Choroid plexus epithelial cell (primary cell): Measurements from ENCODE around the gene MTARC1.

Source experiments
- DNase-seq: peaks from one replicate; pipeline ENCODE4 v3.0.0-alpha.2; 2010; ENCODE audit warnings: low read depth
- H3K4me3 ChIP-seq: 2 replicates; pipeline ENCODE4 v1.5.1; 2011; ENCODE audit warnings: low read depth, mild to moderate bottlenecking, control low read depth, low read length, moderate library complexity
- TF ChIP-seq, protein P1 (sequence below): conservative IDR thresholded peaks from 2 replicates; pipeline ENCODE4 v1.5.1; 2011; ENCODE audit warnings: low read depth, mild to moderate bottlenecking, control low read depth, inconsistent platforms, low read length, moderate library complexity

MTARC1 gene

DNA sequence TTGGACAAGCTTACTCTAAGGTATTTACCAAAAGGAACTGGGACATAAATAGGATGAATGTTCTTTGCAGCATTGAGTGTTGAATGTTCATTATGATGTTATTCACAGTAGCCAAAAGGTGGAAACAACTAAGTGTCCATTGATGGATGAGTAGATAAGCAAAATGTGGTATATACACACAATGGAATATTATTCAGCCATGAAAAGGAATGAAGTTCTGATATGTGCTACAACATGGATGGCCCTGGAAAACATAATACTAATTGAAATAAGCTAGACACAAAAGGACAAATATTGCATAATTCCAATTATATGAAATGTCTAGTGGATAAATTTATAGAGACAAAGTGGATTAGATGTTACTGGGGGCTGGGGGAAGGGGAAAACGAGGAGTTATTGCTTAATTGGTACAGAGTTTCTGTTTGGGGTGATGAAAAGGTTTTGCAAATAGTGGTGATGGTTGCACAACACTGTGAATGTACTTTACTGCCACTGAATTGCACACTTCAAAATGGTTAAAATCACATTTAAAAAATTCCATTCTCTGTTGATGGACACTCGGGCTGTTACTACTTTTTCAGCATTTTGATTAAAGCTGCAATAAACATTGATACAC, 2.9 kb downstream of the MTARC1 start:
- no peak overlapping the region for H3K4me3 ChIP-seq
- DNase-seq: peak; percentile 38
- TF ChIP-seq, protein P1, sequence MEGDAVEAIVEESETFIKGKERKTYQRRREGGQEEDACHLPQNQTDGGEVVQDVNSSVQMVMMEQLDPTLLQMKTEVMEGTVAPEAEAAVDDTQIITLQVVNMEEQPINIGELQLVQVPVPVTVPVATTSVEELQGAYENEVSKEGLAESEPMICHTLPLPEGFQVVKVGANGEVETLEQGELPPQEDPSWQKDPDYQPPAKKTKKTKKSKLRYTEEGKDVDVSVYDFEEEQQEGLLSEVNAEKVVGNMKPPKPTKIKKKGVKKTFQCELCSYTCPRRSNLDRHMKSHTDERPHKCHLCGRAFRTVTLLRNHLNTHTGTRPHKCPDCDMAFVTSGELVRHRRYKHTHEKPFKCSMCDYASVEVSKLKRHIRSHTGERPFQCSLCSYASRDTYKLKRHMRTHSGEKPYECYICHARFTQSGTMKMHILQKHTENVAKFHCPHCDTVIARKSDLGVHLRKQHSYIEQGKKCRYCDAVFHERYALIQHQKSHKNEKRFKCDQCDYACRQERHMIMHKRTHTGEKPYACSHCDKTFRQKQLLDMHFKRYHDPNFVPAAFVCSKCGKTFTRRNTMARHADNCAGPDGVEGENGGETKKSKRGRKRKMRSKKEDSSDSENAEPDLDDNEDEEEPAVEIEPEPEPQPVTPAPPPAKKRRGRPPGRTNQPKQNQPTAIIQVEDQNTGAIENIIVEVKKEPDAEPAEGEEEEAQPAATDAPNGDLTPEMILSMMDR: no peak

DNA sequence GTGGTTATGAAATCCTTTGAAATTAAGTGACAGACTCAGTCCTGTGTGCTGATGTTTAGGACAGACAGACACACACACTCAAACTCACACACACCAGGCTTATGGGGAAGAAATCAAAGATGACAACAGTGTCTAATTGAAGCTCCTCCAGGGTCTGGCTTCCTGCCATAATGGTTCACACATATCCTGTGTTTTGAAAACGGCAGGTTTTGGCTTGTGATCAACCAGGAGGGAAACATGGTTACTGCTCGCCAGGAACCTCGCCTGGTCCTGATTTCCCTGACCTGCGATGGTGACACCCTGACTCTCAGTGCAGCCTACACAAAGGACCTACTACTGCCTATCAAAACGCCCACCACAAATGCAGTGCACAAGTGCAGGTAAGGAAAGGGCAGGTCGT, 4.6 kb downstream of the MTARC1 start:
- DNase-seq: peak; percentile 27
- TF ChIP-seq, protein P1: no peak
- H3K4me3 ChIP-seq: no peak overlapping the region

DNA sequence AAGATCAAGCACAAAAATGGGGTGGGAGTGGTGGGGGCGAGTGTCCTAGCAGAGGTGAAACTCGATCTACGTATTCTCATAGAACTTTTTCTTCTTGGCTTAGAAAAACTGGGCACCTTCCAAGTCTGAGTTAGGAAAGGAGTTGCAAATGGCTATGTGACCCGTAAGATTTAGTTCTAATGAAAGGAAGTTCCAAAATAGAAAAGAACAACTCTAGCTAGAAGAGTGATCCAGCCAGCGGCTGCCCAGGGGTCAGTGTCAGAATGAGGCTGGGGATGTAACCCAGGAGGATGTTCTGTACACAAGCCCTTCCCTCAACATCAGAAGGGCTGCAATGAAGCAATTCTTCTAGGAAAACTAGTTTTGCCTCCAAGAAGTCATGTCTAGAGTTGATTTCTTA, 5.2 kb downstream of the MTARC1 start:
- TF ChIP-seq, protein P1: no peak
- H3K4me3 ChIP-seq: no peak overlapping the region
- peak; percentile 59 for DNase-seq

DNA sequence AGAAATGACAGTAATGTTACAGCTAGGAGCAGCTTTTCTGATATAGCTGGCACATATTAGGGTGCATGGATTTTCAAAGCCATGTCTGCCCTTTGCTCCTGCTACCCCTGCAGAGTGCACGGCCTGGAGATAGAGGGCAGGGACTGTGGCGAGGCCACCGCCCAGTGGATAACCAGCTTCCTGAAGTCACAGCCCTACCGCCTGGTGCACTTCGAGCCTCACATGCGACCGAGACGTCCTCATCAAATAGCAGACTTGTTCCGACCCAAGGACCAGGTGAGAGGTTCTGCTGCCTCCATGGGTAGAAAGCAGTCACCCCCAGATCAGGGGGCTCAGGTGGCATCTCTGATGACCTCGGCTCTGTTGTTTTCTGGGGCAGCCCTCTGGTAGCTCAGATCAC, 9.8 kb downstream of the MTARC1 start:
- no peak overlapping the region for H3K4me3 ChIP-seq
- DNase-seq: no peak
- TF ChIP-seq, protein P1: no peak

DNA sequence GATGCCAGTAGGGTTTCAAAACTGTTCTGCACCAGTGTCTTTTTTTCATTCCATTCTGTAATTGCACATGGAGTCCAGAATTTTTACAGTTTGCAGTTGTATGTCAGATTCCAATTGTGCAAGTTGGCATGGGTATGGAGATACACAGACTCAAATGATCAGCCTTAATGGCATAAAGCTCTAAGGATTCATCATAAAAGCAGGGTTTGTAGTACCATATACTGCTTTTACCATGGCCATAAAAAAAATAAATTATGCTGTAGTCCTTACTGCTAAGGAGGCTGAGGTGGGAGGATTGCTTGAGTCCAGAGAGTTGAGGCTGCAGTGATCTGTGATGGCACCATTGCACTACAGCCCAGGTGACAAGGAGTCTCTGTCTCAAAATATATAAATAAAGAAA, 10.3 kb downstream of the MTARC1 start:
- H3K4me3 ChIP-seq: no peak overlapping the region
- DNase-seq: no peak
- TF ChIP-seq, protein P1: no peak

DNA sequence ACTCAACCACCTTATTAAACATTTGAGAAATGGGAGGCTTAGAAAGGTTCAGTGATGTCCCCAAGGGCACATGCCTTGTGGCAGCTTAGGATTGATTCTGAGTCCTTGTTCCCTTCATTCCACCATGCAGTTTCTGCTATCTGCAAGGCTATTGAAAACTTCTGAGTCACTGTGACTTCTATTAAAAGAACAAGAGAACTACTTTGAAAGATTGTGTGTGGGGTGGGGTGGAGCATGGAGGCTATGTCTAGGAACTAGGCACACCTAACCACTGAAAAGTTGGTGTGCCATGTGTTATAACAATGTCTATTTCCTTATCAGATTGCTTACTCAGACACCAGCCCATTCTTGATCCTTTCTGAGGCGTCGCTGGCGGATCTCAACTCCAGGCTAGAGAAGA, 10.8 kb downstream of the MTARC1 start:
- DNase-seq: no peak
- TF ChIP-seq, protein P1: no peak
- no peak overlapping the region for H3K4me3 ChIP-seq

DNA sequence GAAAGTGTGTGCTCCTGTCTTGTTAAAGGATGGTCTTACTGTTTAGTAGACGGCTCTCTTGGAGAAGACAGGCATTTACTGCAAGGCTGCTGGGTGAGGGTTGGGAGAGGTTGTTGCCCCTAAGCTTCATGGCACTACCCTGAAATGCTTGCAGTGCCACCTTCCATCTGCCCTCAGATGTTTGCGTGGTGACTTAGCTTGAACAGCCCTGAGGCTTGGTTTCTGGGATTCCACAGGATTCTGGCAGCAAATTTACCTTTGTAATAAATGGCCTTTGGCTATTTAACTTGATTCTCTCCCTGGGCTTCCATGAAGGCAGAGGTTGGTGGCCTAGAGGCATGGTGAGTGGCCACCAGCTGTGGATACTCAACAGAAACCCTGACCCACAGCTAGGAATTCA, 11.6 kb downstream of the MTARC1 start:
- no peak overlapping the region for H3K4me3 ChIP-seq
- TF ChIP-seq, protein P1: no peak
- no peak for DNase-seq
